ENCODE measurements around the gene SNCB.

GRCh38 chr5:176629317-176629852 is 949 bp downstream of the SNCB start:
- TF ChIP-seq EZH2 (IDR thresholded peaks at IDR 0.05) (no peak), CTCF (IDR thresholded peaks at IDR 0.05) (no peak)
